ENCODE results near the gene ZBTB17.

The ZBTB17 gene

GRCh38 chr1:15950763-15951295 is 25.1 kb downstream of the ZBTB17 start:
- no peak for DNase-seq (ENCODE audit: low read depth)
- no peak for TF ChIP-seq CTCF (IDR thresholded peaks at IDR 0.05; ENCODE audit: insufficient read depth, low read depth, low read length, missing control alignments)
- no peak overlapping the region for H3K4me3 ChIP-seq (ENCODE audit: low read depth, low read length)

- peak overlapping the region; percentile 34; the same call in 1 of the 2 replicates for H3K4me3 ChIP-seq (ENCODE audit: low read depth, low read length)
- DNase-seq (ENCODE audit: low read depth): peak; percentile 23
- no peak for TF ChIP-seq CTCF (IDR thresholded peaks at IDR 0.05; ENCODE audit: insufficient read depth, low read depth, low read length, missing control alignments)
Measured at GRCh38 chr1:15950302-15950701, 25.6 kb downstream of the ZBTB17 start.

- no peak for TF ChIP-seq CTCF (IDR thresholded peaks at IDR 0.05; ENCODE audit: insufficient read depth, low read depth, low read length, missing control alignments)
- DNase-seq (ENCODE audit: low read depth): peak; percentile 94
- H3K4me3 ChIP-seq (ENCODE audit: low read depth, low read length): peak overlapping the region; percentile 34
Measured at GRCh38 chr1:15949453-15950245, 26.3 kb downstream of the ZBTB17 start.

- H3K4me3 ChIP-seq (ENCODE audit: low read depth, low read length): peak overlapping the region; percentile 21
- peak; percentile 37 for DNase-seq (ENCODE audit: low read depth)
- TF ChIP-seq CTCF (IDR thresholded peaks at IDR 0.05; ENCODE audit: insufficient read depth, low read depth, low read length, missing control alignments): no peak
Measured at GRCh38 chr1:15948595-15949452, 27.1 kb downstream of the ZBTB17 start.

GRCh38 chr1:15948091-15948591 is 27.8 kb downstream of the ZBTB17 start:
- peak overlapping the region; percentile 3; the same call in 1 of the 2 replicates for H3K4me3 ChIP-seq (ENCODE audit: low read depth, low read length)
- no peak for TF ChIP-seq CTCF (IDR thresholded peaks at IDR 0.05; ENCODE audit: insufficient read depth, low read depth, low read length, missing control alignments)
- peak; percentile 54 for DNase-seq (ENCODE audit: low read depth)

GRCh38 chr1:15947382-15948090 is 28.4 kb downstream of the ZBTB17 start:
- DNase-seq (ENCODE audit: low read depth): no peak
- no peak for TF ChIP-seq CTCF (IDR thresholded peaks at IDR 0.05; ENCODE audit: insufficient read depth, low read depth, low read length, missing control alignments)
- H3K4me3 ChIP-seq (ENCODE audit: low read depth, low read length): no peak overlapping the region
